NCI-H82 (cell line): ENCODE measurements around the gene PSMF1.
A peak's percentile ranks its signal among the peaks of the same experiment; 100 is the strongest.

Source experiments
- DNase-seq: peaks from one replicate; lab custom pipeline; 2025; lab: John Stamatoyannopoulos, UW

PSMF1 gene

DNA sequence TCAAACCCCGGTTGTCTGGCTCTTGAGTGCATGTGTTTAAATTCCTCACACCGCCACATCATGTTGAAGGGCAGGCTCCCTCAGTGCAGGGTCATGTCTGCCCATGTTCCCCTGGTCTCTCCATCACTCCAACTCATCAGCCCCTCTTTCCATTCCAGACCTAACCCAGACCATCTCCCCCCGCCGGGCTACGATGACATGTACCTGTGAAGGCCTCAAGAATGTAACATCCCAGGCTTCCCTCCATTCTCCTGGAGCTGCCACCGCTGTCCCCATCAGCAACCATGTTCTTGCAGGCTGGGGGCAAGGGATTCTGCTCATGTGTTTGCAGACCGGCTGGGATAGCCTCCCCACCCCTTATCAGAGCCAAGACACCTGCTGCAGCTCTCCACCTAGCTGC is 46.5 kb downstream of the PSMF1 start:
- no peak for DNase-seq

DNA sequence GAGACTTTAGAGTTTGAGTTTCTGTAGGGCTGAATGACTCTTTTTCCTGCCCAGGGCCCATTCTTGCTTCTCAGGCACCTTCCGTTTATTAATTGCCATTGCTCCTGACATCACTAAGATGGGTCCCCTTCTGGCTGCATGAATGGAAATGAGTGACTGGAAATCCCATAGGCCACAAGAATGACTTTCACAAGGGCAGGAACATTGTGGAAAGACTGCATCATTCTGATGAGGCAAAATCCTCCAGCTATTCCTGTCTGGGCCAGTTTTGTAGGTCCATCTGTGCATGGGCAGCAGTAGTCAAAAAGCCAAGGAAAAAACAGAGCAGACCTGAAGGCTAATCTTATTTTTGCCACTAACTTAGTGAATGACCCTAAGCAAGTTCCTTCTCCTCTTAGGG is 47.1 kb downstream of the PSMF1 start:
- DNase-seq, result no peak

DNA sequence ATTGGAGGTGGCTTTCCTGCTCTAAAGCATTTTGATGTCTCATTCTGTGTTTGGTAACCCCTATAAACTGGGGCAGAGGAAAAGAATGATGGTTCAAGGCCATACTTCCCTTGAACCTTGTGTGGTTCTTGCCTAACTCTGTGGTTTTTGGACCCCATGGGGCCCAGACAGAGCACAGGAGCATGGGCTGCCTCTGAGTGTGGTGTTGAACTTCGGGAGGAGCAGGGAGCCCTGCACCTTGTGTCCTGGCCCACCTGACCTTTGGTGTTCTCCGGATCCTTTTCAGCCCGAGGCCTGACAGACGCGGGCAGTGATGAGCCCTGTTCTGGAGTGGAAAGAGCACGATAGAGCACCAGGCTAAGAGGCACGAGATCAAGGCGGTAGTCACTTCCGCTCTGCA is 47.5 kb downstream of the PSMF1 start:
- DNase-seq, result no peak

DNA sequence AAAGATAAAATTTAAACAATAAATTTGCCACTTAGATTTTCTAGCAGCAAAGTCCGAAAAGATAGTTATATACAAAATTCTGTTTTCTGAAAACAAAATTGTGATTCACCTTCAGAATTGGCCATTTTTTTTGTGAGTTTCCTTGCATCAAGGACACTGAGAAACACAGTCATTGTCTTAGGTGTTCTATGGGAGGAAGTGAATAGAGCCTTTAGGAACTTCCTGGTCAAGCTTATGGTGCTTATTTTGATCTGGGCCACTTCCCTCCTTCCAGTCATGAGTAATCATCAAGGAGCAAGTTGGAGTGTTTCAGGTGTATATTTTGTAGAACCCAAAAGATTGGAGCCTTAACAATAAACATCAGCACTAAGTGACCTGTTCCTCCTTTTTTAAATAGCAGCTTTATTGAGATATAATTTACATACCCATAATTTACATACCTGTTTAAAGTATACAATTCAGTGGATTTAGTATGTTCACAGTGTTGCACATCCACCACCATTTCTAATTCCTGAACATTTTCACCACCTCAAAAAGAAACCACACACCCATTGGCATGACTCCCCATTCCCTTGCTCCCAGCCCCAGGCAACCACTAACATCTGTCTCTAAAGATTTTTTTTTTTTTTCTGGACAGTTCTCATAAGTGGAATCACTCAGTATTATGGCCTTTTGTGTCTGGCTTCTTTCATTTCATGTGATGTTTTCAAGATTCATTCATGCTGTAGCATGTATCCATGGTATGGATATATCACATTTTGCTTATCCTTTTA is 48.7 kb downstream of the PSMF1 start:
- DNase-seq, result no peak

DNA sequence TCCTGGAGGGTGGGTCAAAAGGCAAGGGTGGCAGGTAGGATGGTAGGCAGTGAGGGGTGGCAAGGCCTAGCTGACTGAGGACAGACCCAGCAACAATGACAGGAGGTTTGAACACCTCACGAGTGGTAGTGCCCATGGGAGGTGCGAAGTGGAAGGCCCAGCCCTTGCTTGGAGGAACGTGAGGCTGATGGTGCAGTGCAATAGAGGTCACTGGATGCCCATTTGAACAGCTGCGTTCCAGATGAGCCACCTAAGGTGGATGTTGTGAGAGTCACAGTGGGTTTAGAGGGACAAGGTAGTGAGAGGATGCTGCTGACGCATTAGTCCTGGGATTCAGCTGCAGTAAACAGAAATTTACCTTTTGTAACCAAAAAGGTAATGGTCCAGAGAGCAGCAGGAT is 50.8 kb downstream of the PSMF1 start:
- DNase-seq, result no peak

DNA sequence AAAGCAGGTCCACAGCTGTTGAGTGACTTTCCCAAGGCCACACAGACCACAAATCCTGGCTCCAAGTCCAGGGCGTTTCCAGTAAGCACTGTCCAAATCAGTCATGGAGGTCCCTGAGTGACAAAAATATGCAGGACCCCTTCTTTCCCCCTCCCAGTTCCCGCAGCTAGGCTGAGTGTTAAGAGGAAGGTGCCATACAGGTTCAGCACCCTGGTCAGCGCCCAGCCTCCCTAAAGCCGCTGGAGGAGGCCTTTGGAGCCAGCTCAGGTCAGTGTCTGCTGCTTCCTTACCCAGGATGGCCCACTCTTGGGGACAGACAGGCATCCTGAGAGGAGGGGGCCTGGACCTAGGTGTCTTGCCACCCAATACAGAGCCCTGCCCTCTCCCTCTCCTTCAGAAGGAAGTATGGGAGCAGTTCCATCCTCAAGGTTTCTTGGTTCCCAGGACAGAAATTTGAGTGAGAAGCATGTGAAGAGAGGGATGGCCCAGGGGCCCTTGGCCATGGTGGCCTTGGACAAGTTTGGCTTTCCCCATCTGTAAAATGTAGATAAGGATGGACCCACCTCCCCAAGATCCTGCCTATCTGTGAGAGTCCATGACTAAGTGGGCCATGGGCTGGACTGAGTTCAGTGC is 53.2 kb downstream of the PSMF1 start:
- no peak for DNase-seq

DNA sequence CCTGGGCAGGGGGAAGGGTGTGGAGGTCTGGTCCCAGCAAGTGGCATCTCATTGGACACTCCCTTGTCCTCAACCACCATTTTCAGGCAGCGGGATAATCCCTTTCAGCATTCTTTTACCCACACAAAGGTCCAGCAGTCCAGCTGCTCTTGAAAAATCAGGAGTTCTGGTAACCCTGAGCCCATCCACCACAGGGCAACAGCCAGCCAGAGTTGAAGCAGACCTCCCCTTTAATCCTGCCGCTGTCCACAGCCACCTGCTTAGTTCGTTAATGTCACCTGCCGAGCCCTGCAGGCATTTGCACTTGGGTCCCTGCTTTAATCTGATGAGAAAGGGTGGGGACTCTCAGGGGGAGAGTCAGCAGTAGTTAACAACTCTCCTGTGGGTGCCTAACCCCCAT is 55.3 kb downstream of the PSMF1 start:
- DNase-seq, result peak; percentile 34

DNA sequence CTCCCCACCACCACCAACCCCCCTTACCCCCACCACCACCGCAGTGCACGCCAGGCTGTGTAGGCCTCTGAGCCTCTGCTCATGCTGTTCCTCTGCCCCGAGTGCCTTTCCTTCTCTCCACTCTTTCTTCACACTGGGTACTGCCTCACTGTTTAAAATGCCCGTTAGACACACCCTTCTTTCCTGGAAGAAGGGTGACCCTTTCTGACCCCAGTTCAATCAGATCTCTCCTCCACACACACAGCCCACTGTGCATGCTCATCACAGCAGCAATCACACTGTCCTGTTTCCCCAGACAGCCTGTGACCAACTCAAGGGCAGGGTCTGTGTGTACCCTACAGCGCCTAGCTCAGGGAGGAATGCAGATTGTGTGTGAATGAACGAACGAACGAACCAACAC is 56.4 kb downstream of the PSMF1 start:
- no peak for DNase-seq

DNA sequence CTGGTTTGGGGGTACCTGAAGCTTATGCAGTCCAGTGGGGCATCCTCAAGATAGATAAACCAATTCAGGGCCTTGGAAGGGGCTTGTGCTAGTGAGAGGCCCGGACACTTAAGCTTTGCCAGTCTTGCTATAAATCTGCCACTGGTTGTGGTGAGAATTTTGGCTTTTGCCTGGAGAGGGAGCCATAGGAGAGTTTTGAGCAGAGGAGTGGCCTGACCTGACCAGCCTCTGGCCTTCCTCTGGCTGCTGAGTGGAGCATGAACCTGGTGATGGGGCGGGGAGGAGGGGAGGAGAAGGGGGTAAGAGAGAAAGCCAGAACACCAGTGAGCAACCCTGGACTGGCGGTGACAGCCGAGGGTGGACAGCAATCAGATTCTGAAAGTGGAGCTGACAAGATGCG is 59.3 kb downstream of the PSMF1 start:
- peak; percentile 29 for DNase-seq

DNA sequence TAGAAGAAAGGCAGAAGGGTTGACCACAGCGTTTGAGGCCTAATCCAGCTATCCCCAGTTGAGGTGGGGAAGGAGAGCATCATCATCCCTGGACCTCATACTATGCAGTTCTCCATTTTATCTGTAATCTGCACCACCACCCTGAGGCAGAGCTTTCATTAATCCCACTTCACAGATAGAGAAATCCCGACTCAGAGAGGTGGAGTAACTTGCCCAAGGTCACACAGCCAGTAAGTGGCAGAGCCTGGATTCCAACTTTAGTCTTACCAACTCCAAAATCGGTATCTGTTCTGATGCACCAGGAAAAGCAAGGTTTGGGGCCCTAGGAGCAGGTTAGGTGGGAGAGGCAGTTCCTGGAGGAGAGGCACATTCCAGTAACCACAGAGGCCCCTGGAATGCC is 59.7 kb downstream of the PSMF1 start:
- no peak for DNase-seq

DNA sequence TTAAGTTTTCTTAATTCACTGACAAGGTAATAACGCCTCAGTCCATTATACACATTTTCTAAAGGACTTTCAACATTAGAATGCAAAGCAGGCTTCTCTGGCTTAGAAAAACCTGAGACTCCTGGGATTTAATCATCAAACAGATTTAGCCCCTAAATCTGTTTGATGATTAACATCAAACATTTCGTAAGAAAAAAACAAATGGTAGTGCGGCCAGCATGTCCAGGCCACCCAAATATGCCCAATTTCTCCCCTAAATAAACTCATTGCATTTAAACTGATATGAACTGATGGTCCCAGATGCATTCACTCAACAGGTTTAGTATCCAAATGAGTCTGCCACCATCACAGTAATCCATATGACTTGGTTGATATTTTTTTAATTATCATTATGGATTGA is 60.2 kb downstream of the PSMF1 start:
- no peak for DNase-seq

DNA sequence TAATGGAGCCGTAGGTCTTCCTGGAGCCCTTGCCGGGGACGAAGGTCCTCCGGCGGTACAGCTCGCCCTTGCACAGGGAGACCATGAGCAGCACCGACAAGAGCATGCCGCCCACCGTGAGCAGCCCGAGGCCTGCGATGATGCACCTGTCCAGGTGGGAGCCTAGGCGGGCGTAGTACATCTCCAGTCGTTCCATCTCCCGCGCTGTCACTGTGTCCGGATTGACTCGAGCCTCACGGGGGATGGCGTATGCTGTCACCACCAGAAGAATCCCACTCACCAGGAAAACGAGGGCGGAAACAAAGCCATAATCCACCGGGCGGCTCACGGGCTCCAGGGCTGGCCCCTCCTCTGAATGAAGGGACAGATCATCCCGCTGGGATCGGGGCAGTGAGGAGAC is 62.5 kb downstream of the PSMF1 start:
- no peak for DNase-seq

DNA sequence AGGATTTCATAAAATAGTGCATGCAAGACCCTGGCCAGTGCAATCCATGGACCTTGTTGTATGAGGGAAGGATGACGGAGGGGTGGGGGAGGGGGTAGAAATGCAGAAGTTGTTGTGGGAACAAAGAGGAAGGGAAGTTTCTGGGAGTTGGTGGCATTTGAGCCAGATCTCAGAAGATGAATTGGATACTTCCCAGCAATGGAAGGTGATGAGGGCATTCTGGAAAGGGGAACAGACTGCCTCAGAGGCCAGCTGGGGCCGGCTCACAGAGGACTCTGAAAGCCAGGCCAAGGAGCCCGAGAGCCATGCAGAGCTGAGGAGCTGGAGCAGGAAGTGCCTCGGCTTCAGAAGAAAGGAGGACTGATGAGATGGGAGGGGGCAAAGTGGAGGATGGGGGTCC is 63.7 kb downstream of the PSMF1 start:
- no peak for DNase-seq

DNA sequence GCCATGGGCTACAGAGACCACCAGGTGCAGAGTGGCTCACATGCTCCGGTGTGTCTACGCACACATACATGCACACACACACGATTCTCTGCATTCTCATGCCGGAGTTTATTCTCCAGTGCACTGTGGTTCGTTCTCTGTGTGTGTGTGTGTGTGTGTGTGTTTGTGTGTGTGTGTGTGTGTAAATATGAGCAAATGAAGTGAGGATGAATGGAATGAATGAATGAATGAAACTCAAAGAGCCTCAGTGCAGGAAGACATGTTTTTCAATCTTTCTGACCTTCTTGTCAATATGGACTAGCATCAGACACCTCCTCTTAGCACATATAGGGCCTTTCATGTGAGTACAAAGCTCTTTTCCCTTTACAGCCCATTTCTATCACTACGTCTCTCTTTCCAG is 64.8 kb downstream of the PSMF1 start:
- no peak for DNase-seq

DNA sequence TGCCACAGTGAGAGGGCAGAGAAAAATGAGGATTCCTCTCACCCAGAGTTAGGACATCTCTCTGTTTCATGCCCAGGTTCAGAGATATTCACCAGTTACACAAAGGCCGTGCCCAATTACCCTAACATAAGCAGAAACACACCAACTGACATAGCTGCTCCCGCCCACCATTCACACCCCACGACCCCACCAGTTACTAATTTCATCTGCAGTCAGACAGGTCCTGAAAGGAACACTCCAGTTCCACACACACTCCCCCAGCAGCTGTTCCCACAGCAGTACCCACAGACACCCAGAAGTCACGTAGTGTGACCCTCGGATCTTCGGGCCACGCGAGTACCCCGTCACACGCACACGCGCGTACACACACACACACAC is 65.8 kb downstream of the PSMF1 start:
- no peak for DNase-seq

DNA sequence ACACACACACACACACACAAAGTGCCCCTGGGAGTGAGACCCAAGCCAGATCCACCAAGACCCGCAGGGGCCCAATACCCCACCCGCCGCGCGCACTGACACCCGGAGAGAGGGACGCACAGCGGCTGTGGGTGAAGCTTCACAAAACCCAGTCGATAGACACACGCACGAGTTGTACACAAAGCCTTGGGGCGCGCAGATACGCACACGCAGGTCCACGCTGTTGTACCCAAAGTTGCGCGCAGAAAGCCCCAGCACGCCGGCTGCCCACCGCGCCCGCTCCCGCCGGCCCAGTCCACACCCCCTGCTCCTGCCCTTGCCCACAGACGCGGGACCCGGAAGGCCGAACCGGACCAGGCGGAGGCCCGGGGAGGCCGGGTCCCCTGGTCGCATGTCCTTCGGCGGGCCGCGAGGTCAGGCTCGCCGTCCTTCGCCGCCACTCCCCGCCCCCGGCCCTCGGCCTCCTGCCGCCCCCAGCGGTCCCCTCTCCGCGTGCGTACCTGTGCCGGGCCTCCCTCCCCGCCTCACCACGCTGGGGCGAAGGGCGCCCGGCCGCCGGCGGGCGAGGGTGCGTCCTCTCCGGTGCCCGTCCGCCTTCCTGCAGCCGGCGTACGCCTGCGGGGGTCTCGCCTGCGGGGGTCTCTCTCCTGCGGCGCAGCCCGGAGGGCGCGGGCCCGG is 66.4 kb downstream of the PSMF1 start, which contains the start of gene TMEM74B:
TSS of gene TMEM74B (minus strand) at position 344 of the 678 bp plus-strand sequence. CDS start 1,180 bp downstream, outside the sequence.
- DNase-seq, result peak; percentile 13

DNA sequence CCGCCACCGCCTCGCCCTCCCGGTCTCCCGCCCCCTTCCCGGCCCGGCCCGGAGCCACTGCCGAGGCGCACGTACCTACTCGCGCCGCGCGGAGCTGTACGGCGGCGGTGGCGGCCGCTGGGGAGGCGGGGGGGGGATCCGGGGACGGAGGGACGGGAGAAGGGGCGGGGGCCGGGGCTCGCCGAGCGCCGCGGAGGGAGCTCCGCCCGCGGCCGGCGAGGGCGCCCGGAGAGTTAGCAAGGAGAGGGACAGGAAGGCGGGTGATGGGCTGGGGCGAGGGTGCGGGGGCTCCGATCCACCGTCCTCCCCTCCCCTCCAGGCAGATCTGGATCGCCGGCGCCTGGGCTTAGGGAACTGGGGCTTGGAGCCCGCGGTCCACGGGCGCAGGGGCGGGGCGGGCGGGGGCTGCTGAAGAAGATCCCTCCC is 66.9 kb downstream of the PSMF1 start:
- peak; percentile 58 for DNase-seq

DNA sequence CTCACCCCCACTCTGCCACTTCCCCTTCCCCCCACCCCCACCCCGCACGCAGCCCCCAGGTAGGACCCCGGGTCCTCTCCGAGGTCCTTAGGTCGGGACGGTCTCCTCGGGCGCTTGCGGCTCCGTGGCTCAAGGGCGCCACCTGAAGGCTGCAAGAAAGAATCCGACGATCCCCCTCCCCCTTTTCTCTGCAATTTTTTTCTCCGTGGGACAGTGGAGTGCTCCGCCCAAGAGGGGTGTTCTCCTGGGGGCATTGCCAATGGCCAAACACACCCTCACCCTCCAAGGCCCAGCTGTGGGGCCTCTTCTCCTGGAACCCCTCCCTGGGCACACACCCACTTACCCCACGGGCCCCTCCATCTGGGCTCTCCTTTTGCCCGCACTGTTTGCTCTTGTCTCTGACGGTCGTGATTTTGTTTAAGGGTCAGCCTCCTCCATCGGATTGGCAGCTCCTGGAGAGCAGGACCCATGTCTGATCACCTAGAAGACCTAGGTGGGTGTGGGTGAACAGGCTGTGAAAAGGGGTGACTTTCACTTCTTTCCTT is 67.5 kb downstream of the PSMF1 start:
- peak; percentile 74 for DNase-seq

DNA sequence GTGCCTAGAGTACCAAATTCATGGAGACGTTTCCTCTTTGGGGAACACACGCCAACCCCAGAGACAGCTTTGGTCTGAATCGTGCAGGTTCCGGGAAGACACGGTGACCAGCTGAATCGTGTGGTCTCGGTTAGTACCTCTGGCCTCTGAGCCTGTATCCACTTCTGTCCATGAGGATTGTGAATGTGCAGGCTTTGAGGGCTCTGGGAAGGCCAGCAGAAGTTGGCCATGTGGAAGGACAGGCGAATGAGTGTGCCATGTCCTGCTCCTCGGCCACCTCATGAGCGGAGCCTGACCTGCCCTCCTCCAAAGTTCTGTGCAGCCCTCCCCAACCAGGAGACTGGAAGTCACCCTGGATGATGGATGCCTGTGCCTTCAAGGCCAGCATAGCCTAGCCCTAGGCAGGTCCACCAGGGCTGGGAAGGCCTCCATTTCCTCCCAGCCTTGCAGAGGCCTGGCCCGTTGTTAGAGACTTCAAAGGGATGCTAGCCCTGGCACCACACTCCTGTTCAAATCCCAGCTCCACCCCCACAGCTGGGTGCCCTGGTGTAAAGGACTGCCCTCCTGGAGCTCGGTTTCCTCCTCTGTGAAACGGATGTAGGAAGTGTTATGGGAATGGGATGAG is 68.1 kb downstream of the PSMF1 start:
- DNase-seq, result no peak

DNA sequence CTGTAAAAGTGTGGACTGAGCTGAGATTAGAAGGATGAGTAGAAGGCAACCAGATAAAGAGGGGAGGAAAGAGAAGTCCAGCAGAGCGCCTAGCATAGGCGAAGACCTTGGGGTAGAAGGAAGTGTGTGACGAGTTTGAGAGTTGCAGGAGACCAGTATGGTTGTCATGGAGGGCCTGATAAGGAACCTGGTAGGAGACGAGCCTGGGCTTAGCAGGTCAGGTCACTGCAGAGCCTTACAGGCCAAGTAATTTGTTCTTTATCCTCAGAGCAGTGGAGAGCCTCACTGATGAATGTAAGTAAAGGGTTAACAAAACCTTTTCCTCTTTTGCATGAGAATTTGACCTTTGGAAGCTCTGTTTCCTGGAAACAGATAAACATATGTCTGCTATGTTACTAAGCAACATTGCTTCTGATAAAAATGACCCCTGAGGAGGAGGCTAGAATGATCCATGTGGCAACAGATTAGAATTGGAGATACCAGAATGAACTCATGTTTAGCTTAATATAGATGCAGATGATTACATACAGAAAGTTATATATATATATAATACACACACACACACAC is 69.3 kb downstream of the PSMF1 start:
- DNase-seq, result no peak

DNA sequence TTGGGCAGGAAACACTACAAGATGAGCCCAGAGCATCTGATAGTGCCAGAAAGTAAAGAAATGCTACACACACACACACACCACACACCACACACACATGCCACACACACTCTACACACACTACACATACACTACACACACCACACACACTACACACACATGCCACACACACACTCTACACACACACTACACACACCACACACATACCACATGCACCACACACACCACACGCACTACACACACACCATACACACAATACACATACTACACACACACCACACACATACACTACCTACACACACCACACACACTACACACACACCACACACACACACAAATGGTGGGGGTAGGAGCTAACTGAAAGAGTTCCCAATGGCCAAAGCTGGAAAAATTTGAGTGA is 69.9 kb downstream of the PSMF1 start:
- DNase-seq, result no peak

DNA sequence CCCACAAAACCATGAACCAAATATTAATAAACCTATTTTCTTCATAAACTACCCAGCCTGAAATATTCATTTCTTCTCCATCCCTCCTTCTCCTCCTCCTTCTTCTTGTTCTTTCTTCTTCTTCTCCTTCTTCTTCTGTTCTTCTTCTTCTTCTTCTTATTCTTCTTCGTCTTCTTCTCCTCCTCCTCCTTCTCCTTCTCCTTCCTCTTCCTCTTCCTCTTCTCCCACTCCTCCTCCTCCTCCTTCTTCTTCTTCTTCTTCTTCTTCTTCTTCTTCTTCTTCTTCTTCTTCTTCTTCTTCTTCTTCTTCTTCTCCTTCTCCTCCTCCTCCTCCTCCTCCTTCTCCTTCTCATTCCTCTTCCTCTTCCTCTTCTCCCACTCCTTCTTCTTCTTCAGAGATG is 71.4 kb downstream of the PSMF1 start:
- no peak for DNase-seq
